A673 (cell line): ENCODE results near the gene DHRS1. TPM values are rescaled to one million over a fixed set of nuclear protein-coding genes. Genes with fewer than 3 reads are reported as not detected.

Source experiments
- BruUV-seq: library from RNA; stranded (reverse); fragments of 400-500 nt; replicated peaks from 2 replicates; lab custom pipeline; 2021; lab: Mats Ljungman, UMichigan
- CTCF ChIA-PET: fragments of 300-600 bp; sonication (Branson Sonifier 250); formaldehyde crosslinking; loops from one replicate; lab custom pipeline; 2022; ENCODE audit warnings: antibody characterized with exemption; lab: Charles Lee
- POLR2A ChIA-PET: fragments of 300-600 bp; sonication (Branson Sonifier 250); formaldehyde crosslinking; loops from one replicate; lab custom pipeline; 2022; ENCODE audit warnings: antibody characterized with exemption; ENCODE audit not compliant: low non-redundant PET; lab: Charles Lee
- DNase-seq: peaks from one replicate; pipeline ENCODE4 v3.0.0-alpha.2; 2015; ENCODE audit warnings: low spot score
- H3K27ac ChIP-seq: fragments of 200-600 bp; sonication (generic); 2 replicates; pipeline ENCODE4 v1.5.1; 2016; ENCODE audit warnings: mixed run types, low read depth, mild to moderate bottlenecking, mixed read lengths, antibody characterized with exemption, low read length; ENCODE audit not compliant: poor library complexity, severe bottlenecking
- H3K27me3 ChIP-seq: fragments of 200-600 bp; sonication (generic); replicated peaks from 2 replicates; pipeline ENCODE4 v1.6.1; 2017; ENCODE audit warnings: mixed run types, low read depth, mild to moderate bottlenecking, mixed read lengths, antibody characterized with exemption, low read length; ENCODE audit not compliant: insufficient read depth, poor library complexity
- H3K36me3 ChIP-seq: fragments of 200-600 bp; sonication (generic); 2 replicates; pipeline ENCODE4 v1.6.1; 2016; ENCODE audit warnings: mixed run types, mild to moderate bottlenecking, mixed read lengths, antibody characterized with exemption, low read length; ENCODE audit not compliant: insufficient read depth, poor library complexity, severe bottlenecking
- H3K4me1 ChIP-seq: fragments of 200-600 bp; sonication (generic); 2 replicates; pipeline ENCODE4 v1.6.1; 2017; ENCODE audit warnings: mixed run types, mild to moderate bottlenecking, mixed read lengths, antibody characterized with exemption, low read length; ENCODE audit not compliant: insufficient read depth, poor library complexity, severe bottlenecking
- H3K4me3 ChIP-seq: fragments of 200-600 bp; sonication (generic); 2 replicates; pipeline ENCODE4 v1.5.1; 2016; ENCODE audit warnings: low read depth, mixed run types, mild to moderate bottlenecking, mixed read lengths, low read length; ENCODE audit not compliant: poor library complexity, severe bottlenecking
- H3K9me3 ChIP-seq: fragments of 200-600 bp; sonication (generic); 2 replicates; pipeline ENCODE4 v1.6.1; 2016; ENCODE audit warnings: mixed run types, low read depth, mild to moderate bottlenecking, mixed read lengths, antibody characterized with exemption, low read length; ENCODE audit not compliant: poor library complexity, severe bottlenecking
- CTCF ChIP-seq: fragments of 300-800, 200-600 bp; sonication (generic); conservative IDR thresholded peaks from 2 replicates; pipeline ENCODE4 v1.5.1; 2017; ENCODE audit warnings: low read depth, mild to moderate bottlenecking, antibody characterized with exemption, low read length, moderate library complexity, mixed read lengths
- EZH2 ChIP-seq: fragments of 200-600 bp; sonication (generic); IDR thresholded peaks from 2 replicates; pipeline ENCODE4 v1.6.1; 2017; ENCODE audit warnings: borderline replicate concordance, low read depth, mild to moderate bottlenecking, mixed read lengths, antibody characterized with exemption, low read length; ENCODE audit not compliant: poor library complexity, severe bottlenecking
- intact Hi-C: fragments of 100-400 bp; cut with micrococcal nuclease; formaldehyde crosslinking; loops from one replicate; pipeline ENCODE4 v1.10.0; 2022; ENCODE audit not compliant: unreplicated experiment
- total RNA-seq: library from RNA; stranded (reverse); gene quantifications from 2 replicates; pipeline ENCODE4 v1.2.3, GENCODE V29; 2021

The DHRS1 gene
- total RNA-seq, 1 experiment from 2014 or later, result 13.3 TPM

GRCh38 chr14:24304019-24304387 is 4.4 kb upstream of the DHRS1 start:
- POLR2A ChIA-PET, result no interaction called here
- DNase-seq, result no peak
- Histone ChIP-seq H3K4me1 (no peaks in the 10 kb centered on the region), H3K27ac (no peak overlapping the region), H3K27me3 (no peaks in the 10 kb centered on the region), H3K4me3 (no peak overlapping the region), H3K9me3 (no peaks in the 10 kb centered on the region), H3K36me3 (peaks cover 46% of the 10 kb centered on the region)
- no TSS peak for BruUV-seq
- intact Hi-C loops, result no loop called here
- CTCF ChIA-PET, result no interaction called here
- no peak for TF ChIP-seq EZH2
- TF ChIP-seq CTCF, result no peak

GRCh38 chr14:24300326-24300980 is 873 bp upstream of the DHRS1 start:
- Histone ChIP-seq H3K36me3 (peaks cover 38% of the 10 kb centered on the region), H3K9me3 (no peaks in the 10 kb centered on the region), H3K27ac (peak overlapping the region; percentile 82), H3K4me3 (peak overlapping the region; percentile 92), H3K27me3 (no peaks in the 10 kb centered on the region), H3K4me1 (no peaks in the 10 kb centered on the region)
- ChIA-PET POLR2A (interaction anchor here (0.5 to 1.1 kb wide), 3 partner anchors 9 to 314 kb away, joined by 4 read pairs; partner anchors contain the start of gene LTB4R2), CTCF (interaction anchor here (0.8 to 1.7 kb wide), 2 partner anchors 8 to 17 kb away, joined by 3 to 7 read pairs; no protein-coding TSS in a partner anchor)
- TF ChIP-seq CTCF (no peak), EZH2 (no peak)
- intact Hi-C loops, result no loop called here
- BruUV-seq, result no TSS peak
- no peak for DNase-seq

GRCh38 chr14:24298892-24299254 is 707 bp downstream of the DHRS1 start:
- intact Hi-C loops, result loop anchor here (5.0 kb wide), 1 partner anchor 242 kb away; no protein-coding TSS in a partner anchor
- ChIA-PET POLR2A (no interaction called here), CTCF (interaction anchor here (1.2 to 1.7 kb wide), 2 partner anchors 10 to 56 kb away, joined by 7 to 9 read pairs; partner anchors contain the start of gene TINF2)
- H3K9me3 ChIP-seq, result no peaks in the 10 kb centered on the region
- DNase-seq, result peak; percentile 20
- H3K36me3 ChIP-seq, result peaks cover 23% of the 10 kb centered on the region
- TF ChIP-seq CTCF (no peak), EZH2 (no peak)
- no peaks in the 10 kb centered on the region for H3K27me3 ChIP-seq
- H3K4me1 ChIP-seq, result no peaks in the 10 kb centered on the region
- peak overlapping the region; percentile 82 for H3K27ac ChIP-seq
- no TSS peak for BruUV-seq
- H3K4me3 ChIP-seq, result peak overlapping the region; percentile 92
